A673 (cell line): ENCODE results near the gene TTC27.

ENCODE experiments used
- EZH2 ChIP-seq: fragments of 200-600 bp; sonication (generic); IDR thresholded peaks from 2 replicates; pipeline ENCODE4 v1.6.1; 2017; ENCODE audit warnings: borderline replicate concordance, low read depth, mild to moderate bottlenecking, mixed read lengths, antibody characterized with exemption, low read length; ENCODE audit not compliant: poor library complexity, severe bottlenecking
- TF ChIP-seq, protein P1 (sequence below): fragments of 300-800, 200-600 bp; sonication (generic); conservative IDR thresholded peaks from 2 replicates; pipeline ENCODE4 v1.5.1; 2017; ENCODE audit warnings: low read depth, mild to moderate bottlenecking, antibody characterized with exemption, low read length, moderate library complexity, mixed read lengths

DNA sequence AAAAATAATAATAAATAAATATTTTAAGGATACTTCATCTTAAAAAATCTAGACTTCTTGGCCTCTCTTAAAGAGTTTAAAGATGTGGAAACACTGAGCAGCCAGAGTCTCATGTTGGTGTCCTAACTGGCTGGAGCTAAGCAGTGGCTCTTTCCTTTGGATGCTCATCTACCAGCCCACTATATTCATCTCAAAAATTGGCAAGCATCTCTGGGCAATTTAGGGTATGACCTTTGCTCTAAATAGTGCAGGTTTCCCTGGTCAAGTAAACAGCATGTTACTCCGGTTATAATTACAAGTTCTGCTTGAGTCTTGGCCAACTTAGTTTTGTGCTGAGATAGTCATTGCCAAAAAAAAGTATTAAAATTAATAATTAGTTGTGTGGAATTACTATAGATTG, 117.8 kb downstream of the TTC27 start:
- TF ChIP-seq, protein P1, sequence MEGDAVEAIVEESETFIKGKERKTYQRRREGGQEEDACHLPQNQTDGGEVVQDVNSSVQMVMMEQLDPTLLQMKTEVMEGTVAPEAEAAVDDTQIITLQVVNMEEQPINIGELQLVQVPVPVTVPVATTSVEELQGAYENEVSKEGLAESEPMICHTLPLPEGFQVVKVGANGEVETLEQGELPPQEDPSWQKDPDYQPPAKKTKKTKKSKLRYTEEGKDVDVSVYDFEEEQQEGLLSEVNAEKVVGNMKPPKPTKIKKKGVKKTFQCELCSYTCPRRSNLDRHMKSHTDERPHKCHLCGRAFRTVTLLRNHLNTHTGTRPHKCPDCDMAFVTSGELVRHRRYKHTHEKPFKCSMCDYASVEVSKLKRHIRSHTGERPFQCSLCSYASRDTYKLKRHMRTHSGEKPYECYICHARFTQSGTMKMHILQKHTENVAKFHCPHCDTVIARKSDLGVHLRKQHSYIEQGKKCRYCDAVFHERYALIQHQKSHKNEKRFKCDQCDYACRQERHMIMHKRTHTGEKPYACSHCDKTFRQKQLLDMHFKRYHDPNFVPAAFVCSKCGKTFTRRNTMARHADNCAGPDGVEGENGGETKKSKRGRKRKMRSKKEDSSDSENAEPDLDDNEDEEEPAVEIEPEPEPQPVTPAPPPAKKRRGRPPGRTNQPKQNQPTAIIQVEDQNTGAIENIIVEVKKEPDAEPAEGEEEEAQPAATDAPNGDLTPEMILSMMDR: no peak
- TF ChIP-seq EZH2: no peak
